Hematopoietic multipotent progenitor cell treated with erythropoietin and hydrocortisone succinate and interleukin-3 and kit ligand, for 4 days (in vitro differentiated cells): Measurements from ENCODE around the gene PDE4D.

ENCODE experiments used
- DNase-seq: peaks from one replicate; pipeline ENCODE4 v3.0.0-alpha.2; 2015

PDE4D gene

DNA sequence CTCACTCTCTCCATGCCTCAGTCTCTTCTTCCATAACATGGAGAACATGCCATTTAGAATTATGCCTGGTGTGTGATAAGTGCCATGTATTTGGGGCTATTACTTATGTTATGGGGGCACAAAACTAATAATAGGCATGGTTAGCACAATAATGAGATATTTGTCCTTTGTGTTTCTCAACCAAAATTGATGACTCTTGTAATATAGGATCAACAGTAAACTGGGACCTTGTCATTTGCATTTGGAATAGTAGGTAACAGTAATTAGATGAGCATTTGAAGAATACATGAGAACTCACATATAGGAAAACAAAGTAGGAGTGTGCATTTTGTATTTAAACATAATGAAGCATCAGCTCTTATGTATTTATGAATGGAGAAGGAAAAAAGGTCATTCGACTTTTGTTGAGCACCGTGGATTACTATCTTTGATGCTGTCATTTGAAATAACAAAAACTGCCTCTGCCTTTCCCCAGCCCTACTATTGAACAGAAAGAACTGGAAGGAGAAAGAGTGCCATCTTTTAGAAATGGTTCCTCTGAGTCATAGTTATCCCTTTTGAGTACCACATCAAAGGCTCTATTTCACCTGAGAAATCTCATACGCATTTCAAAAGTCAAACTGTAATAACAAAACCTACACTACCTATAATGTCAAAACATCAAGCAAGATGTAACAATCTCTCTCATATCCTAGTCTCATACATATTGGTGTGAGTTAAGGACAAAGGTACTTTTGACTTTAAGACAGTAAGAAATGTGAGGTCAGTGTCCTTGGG lies 655.2 kb downstream of the PDE4D start:
- DNase-seq, result no peak

DNA sequence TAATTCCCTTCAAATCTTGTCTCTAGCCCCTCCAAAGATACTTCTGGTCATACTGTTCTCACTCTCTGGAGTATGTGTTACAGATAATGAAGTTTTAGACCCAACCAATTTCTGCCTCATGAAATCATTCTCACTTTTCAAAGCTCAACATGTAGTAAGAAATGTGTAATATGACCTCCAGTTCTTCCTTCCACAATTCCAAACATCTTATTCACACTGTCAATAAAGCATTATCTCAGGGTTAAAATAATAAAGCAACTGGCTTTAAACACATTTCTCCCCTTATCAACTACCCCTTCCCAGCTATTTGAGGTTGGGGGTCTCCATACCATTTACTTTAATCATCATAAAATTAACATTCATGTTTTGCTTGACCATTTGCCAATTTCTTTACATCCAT lies 656.5 kb downstream of the PDE4D start:
- DNase-seq, result no peak

DNA sequence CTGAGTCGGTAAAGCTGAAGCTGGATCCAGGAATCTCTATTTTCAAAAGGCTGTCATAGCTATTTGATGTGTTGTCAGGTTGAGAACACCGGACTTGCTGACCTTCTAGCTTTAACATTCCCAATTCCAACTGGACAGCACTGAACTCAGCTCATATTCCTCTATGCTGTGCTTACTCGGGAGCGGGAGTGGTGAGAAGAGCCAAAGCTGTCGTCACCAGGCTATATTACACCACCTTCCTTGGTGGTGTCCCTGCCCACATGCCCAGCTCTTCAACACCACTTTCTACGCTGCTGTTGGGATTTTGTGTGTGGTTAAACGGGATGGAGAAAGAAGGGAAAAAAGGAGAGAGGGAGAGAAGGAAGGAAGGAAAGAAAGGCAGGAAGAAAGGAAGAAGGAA lies 657.1 kb downstream of the PDE4D start:
- no peak for DNase-seq

DNA sequence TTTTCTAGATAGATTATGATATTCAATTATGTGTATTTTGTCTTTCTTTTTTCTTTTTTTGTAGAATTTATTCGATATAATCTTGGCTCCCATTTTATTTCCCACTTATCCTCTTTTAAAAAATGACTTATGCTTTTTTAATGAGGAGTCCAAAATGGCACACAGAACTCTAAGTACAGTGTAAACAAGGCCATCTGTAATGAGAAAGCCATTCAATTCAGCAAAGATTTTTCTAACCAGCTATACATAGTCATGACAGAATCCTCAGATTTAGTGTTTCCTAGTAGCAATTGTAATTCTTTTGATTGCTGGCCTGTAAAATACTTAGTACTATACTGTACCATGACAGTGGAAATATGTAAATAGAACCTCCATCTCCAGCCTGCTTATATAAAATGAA lies 659.3 kb downstream of the PDE4D start:
- no peak for DNase-seq

DNA sequence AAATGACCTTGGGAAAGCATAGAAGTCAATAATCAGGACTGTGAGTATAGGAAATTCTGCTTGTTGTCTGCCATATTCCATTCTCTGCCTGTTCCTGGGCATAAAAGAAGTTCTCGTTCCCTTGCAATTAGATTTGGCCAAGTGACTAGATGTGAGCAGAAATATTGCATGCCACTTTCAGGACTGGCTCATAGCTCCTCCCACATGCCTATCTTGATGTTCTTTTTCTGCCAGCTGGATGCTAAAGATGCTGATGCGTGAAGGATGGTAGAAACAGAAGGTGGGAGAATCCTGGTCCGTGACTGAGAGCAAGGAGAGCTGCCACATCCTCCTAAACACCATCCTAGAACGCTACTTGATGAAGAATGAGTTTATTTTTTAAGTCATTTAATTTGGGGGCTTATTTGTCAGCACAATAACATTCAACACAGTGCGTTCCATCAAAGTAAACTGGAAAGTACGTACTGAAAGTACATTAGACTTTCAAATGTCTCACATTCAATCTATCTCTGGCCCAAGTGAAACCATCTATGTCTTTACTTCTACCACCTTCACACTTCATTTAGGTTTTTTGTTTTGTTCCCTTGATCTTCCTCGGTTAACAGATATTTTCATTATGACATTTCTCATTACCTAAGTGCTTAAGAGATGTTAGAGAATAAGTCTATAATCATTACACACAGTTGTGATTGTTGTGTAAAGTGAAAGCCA lies 662.1 kb downstream of the PDE4D start:
- DNase-seq, result no peak

DNA sequence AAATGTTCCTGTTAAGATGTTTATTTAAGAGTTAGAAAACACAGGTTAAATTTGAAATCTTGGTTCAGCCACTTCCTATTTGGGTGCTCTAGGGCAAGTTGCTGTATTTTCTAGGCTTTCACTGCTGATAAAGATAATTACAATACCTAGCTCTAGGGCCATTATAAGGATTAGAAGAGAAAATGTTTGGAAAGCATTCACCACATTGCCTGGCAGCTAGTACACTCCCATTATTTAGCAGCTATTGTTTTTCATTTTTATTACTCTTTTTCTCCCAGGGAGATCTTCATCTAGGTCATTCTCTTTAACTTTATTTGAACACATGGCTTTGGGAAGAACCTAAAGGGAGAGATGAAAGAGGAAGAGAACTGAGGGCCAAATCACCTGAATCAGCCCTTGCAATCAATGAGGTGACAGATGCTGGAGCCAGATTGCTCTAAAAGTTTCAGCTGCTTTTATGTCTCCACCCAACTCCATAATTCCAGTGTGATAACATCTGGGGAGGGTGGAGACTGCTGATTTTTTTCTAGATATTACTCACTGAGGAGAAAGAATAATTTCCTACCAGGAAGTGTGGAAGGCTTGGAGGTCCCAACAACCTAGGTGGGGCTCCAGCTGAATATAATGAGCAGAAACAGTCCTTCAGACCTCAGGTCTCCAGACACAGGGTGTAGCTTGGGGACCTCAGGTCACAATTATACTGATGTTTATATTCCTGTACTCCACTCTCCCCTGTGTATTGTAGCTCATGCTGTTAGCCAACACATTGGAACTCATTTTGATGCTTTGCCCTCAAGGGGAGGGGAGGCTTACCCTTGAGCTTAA lies 670.6 kb downstream of the PDE4D start:
- DNase-seq, result no peak

DNA sequence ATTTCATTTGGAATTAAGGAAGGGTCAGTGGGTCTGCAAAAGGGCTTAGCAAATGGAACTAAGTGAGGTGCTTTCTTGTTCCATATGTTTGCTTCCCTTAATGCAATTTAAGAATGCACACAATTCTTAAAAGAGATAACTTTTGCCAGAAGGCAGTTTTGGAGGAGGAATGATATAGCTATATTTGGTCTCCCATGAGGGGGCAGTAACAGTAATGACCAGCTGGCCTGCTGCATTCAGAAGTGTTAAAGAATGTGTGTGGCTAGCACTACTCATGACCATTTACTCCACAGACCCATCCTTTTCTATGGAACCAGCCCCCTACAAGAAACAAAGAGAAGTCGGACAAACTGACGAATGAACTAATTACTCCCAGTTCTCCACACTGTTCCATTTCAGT lies 671.8 kb downstream of the PDE4D start:
- no peak for DNase-seq

DNA sequence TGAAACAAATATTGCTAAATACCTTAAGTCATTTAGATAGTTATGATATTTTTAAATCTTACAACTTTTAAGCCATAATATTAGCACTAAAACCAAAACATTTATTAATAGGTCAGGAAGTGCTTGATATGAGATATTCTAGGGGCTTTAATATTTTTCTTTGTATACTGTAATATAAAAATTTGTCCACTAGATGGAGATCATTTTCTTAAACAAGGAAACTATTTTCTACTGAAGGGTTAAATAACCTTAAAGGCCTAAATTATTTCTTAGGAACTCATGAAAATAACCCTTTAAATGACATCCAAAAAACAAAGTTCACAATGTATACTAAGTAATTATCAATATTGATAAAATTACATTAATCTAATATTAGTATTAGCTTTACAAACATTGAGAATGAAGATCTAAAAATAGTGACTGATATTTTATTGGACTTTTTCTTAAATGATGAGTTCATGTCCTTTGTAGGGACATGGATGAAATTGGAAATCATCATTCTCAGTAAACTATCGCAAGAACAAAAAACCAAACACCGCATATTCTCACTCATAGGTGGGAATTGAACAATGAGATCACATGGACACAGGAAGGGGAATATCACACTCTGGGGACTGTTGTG lies 675.0 kb downstream of the PDE4D start:
- peak; percentile 67 for DNase-seq

DNA sequence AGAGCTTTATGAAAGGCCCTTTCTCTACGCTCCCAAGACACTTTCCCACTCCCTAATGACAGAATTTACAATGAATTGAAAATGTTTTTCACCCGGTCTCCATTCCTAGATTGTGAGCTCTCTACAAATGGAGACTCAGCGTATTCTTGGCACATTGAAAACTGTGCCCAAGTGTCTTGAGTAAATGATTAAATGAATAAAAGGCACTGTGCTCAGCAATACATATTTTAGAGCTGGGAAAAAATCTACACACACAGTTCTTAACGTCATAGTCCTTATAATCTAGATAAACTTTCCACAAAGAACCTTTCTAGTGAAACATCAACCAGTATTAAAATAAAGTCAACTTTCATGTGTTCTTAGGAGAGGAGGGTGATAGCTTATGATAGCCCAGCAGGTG lies 676.7 kb downstream of the PDE4D start:
- DNase-seq, result no peak

DNA sequence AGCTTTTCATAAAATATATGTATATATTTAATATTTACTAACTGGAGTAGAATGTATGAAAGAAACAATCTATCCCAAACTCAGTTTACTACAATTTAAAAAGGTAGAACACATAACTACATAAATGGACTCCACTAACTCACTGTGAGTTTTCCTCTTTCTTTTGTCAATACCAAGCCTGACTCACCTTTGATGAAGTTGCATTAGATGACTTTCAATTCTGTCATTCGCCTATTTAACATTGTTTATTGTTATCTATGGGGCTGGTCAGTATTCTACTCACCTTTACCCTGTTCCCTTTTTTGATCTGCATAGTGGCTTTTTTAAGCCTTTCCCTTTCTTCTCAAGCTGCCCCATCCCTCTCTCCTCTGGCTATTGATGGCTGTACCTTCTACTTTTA lies 680.9 kb downstream of the PDE4D start:
- DNase-seq, result no peak

DNA sequence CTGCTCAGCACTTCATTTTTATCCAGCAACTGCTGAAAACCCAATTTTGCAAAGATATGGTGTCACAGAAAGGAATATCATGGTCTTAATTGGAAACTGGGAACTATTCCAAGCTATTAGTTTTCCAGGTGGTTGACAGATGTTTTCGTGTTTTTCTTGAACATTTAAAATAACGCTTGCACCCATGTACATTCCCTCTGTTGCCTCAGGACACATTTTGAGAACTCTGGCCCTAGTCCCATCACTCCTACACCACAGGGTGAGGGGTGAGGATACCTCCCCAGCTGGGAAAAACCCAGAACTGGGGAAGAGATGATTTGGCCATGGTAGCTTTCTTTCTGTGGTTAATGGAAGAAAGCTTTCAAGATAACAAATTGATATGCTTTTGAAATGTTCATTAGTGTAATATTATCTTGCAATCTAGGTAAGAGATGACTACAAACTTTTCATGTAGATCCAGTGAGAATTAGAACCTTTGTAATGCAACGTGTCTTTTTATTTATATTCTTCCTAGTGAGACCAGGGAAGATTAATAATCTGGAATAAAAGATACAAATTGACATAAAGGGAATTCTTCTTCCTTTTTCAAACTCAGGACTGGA lies 683.7 kb downstream of the PDE4D start:
- DNase-seq, result no peak

DNA sequence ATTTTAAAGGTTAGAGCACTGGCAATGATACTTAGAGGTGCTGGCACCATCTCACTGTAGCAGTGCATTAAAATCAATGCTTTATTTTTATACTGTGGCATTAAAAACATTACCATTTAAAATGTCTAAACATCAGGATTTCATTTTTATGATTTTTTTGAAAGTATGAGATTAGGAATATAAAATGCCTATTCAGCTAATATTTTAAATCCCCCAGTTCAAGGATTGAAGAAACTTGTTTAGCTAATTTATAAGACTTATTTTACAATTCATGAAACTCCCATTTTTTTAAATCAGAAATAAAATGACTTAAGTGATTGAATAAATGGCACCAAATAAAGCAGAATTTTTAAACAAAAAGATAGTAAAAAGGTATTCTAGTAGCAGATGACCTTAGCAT lies 685.1 kb downstream of the PDE4D start:
- DNase-seq, result no peak

DNA sequence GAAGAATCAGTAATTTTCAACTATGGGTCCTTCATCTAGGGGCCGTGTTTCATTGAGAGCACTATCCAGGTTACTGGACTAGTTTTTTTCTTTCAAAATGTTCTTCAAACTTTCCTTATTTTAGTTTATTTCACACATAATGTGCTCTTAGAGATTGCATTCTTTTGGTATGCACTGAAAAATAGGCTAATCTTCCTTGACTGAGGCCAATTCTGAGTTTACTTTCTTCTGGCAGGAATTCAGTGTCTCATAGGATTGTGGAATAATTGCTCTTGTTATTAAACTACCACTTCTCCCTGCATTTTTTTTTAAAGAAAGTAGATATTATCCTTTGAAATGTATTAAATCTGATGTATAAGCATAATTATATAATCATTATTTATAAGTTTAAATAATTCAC lies 686.1 kb downstream of the PDE4D start:
- no peak for DNase-seq

DNA sequence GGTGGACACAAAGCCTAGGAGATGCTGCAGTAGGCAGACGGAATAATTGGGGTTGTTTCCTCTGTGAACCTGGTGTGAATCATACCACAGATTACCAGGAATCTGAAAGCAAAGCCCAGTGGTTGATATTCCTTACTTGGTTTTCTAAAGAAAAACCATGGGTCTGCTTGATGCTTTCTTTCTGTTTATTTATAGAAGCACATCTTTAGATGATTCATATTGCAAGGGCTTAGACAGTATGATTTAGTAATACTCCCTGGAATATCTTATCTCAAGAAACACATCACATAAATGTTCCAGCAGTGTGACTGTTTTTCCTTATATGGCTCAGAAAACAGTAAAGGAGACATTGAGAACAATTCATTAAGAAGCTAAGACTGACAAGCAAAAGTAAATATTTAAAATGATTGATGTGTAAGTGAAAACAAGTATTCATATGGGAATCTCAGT lies 687.4 kb downstream of the PDE4D start:
- DNase-seq, result no peak

DNA sequence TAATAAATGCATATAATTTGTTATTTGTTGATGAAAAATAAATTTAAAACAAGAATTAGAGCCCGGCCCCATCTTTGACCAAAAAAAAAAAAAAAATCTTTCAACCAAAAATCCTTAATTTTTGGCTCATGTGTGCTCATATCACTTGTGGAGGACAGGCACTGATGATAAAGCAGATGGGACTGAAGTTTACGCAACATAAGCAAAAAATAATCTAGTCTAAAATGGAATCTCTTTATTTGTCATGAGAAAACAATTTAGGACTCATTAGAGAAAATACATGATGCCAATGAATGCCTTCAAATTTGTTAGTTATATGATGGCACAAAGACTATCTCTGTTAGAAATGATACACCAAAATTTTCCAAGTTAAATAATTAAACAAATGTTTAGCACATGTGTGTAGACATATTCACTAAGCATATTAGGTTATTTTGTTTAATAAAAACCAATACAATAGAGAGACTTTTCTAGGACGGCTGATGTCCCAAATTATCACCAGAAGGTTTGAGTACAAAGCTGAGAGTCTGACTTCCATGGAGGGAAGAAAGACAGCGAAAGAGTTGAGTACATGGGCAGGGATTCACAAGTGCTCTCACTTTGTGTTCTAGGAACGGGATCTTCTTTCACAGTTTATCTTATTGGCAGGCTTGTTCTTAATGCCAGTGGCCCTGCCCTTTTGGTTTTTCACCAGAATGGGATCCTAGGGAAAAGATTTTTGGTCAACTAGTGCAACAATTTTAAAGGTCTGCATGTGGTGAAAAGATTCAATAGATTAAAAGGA lies 689.2 kb downstream of the PDE4D start:
- no peak for DNase-seq

DNA sequence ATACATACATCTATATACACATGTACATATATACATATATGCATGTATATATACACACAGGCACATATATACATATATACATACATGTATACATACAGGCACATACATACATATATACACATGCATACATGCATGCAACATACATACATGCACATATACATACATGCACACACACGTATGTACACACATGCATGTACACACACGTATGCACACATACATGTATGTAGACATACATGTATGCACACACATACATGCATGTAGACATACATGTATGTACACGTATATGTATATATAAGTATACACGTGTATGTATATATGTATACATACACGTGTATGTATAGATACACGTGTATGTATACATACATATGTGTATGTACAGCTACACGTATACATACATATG lies 693.7 kb downstream of the PDE4D start:
- DNase-seq, result no peak

DNA sequence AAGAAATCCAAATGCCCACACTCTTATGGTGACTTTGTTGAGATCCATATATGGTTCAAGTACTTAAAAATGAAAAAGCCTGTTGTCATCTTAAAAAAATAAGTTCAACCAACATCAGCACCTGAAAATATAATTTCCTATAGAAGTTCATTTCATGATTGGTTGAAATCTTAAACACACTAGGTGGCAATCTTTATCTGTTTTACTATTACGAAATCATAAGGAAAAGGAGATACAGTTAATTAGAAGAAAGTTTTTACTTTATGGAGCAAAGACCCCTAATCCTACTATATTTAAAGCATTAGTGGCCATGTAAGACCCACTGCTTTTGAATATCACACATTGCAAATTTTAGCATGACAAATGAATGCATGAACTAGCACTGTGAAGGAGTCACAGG lies 694.7 kb downstream of the PDE4D start:
- no peak for DNase-seq

DNA sequence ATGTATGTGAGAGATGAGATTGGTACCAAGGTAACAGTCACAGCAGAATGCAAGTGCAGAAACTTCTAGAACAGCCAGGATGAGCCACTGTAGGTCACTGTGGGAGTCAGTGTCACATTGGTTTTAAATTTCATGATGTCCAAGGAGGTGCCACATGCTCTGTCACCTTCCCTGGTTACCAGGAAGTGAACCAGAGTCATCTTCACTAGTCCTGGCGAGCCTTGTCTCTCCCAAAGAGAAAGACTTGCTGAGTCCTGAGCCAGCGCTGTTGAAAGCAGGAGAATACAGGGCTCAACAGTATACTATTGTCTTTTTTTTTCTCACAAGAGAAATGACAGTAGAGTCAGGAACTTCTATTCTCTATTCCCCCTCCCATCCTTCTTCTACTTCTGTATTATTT lies 695.2 kb downstream of the PDE4D start:
- no peak for DNase-seq

DNA sequence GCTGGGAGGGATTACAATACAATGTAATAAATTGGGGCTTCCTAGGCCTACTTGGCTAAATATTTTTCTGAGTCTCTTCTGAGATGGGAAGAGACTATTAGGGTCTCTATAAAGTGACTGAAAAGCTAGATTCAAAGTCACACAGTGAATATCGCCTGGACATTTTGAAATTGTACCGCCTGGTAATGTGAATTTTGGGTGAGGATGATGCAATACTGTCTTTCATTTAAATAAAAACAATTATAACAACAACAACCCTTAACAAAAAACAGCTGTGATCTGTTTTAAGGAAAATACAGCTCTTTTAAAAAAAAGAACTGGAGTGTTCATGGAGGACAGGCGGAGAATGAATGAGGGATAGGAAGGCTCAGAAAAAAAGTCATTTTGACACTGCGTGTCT lies 695.6 kb downstream of the PDE4D start:
- no peak for DNase-seq

DNA sequence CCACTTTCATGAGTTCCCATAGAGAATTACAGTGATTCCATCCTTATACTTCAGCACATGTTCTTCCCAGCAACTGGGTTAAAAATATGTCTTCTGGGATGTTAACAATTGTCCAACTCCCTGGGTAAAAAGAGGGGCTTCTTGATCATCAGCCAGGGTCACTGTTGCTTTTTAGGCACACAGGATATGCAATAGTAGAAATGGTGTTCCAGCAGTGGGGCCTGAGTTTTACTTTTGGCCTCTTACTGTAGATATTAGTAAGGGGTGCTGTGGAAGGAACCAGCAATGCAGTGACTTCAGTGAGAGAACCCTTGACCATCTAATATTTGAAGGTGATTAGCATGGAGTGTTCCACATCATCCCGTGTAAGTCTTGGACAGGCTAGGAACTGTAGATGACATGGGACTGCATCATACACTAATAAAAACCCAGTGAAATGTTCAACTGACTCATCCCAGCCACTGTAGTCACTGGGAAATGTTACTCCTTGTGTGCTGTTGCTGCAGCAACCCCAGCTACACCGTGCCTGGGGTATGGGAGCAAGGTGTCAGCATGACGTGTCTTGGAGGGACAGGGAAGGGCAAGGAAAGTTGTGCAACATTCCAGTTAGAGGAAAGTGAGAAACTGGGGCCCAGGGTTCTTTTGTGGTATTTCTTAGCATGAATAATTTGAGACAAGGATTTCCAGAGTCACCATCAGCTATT lies 699.8 kb downstream of the PDE4D start:
- DNase-seq, result no peak

DNA sequence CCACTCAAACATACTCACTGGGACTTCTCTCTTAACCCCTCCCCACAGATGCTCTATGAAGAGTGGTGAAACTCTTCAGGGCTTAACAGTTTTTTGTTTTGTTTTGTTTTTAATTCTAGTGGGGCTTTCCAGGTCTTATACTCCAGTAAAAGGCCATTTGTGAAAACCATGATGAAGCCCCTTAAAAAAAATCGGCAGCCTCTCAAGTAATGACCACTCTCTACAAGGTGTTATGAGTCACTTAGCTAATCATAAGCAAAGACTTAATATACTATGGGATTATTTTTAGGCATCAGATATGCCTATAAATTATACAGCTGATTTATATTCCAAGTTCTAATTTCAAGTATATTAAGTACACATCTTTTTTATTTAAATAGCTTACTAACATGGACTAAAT lies 702.8 kb downstream of the PDE4D start:
- no peak for DNase-seq
